HEK293 (cell line): ENCODE data around the gene TOM1L2.

Experiments used
- CTCF ChIA-PET: fragments of 350-600 bp; formaldehyde crosslinking; extraction: SDS; loops from one replicate; lab custom pipeline; 2021; ENCODE audit warnings: antibody characterized with exemption; lab: Yijun Ruan, JAX
- POLR2A ChIA-PET: fragments of 300-600 bp; formaldehyde crosslinking; extraction: SDS; loops from one replicate; lab custom pipeline; 2020; ENCODE audit warnings: antibody characterized with exemption, inconsistent platforms; lab: Yijun Ruan, JAX
- H3K27ac ChIP-seq: fragments of 200-500 bp; sonication (Bioruptor generic); 2 replicates; pipeline ENCODE4 v1.5.1; 2014; ENCODE audit warnings: low read depth, low read length, control low read depth, inconsistent platforms; ENCODE audit errors: extremely low read depth
- H3K36me3 ChIP-seq, 2 experiments: fragments of 200-500 bp in 1 of 2; sonication (Bioruptor generic) in 1 of 2; 1 replicate in 1 of 2; 2 replicates in 1 of 2; pipeline ENCODE4 v1.5.1; 2014 to 2017; ENCODE audit warnings: inconsistent platforms in 2 of 2, low read length in 2 of 2; ENCODE audit not compliant: control insufficient read depth in 2 of 2, insufficient read depth in 1 of 2
- H3K4me1 ChIP-seq: fragments of 200-500 bp; sonication (Bioruptor generic); 2 replicates; pipeline ENCODE4 v1.5.1; 2014; ENCODE audit warnings: mild to moderate bottlenecking, low read length, inconsistent platforms; ENCODE audit not compliant: control insufficient read depth, insufficient read depth
- H3K4me3 ChIP-seq: 2 replicates; pipeline ENCODE4 v1.5.1; 2011; ENCODE audit warnings: low read depth, mild to moderate bottlenecking, control low read depth, low read length, moderate library complexity
- H3K9me3 ChIP-seq: fragments of 200-500 bp; sonication (Bioruptor generic); 2 replicates; pipeline ENCODE4 v1.5.1; 2014; ENCODE audit warnings: low read depth, low read length, inconsistent platforms; ENCODE audit not compliant: control insufficient read depth, insufficient read depth
- HOXD13 ChIP-seq: sonication (generic); formaldehyde crosslinking; IDR thresholded peaks from 2 replicates; pipeline ENCODE4 v1.8.0; 2022; ENCODE audit warnings: missing genetic modification reagents, borderline replicate concordance
- IKZF3 ChIP-seq: fragments of 450-650 bp; IDR thresholded peaks from 2 replicates; pipeline ENCODE4 v1.5.0; 2018; ENCODE audit warnings: missing biosample characterization, mild to moderate bottlenecking, missing genetic modification characterization, moderate library complexity
- KLF1 ChIP-seq: fragments of 450-650 bp; formaldehyde crosslinking; IDR thresholded peaks from 2 replicates; pipeline ENCODE4 v1.5.1; 2016; ENCODE audit warnings: missing biosample characterization, missing genetic modification characterization
- KLF17 ChIP-seq: fragments of 450-650 bp; formaldehyde crosslinking; IDR thresholded peaks from 2 replicates; pipeline ENCODE4 v1.5.1; 2016; ENCODE audit warnings: missing biosample characterization, missing genetic modification characterization
- SP3 ChIP-seq: fragments of 450-650 bp; formaldehyde crosslinking; IDR thresholded peaks from 2 replicates; pipeline ENCODE4 v1.5.1; 2016; ENCODE audit warnings: missing biosample characterization, missing genetic modification characterization
- SP7 ChIP-seq: fragments of 450-650 bp; formaldehyde crosslinking; IDR thresholded peaks from 2 replicates; pipeline ENCODE4 v1.5.1; 2016; ENCODE audit warnings: missing biosample characterization, missing genetic modification characterization
- WT1 ChIP-seq: fragments of 450-650 bp; formaldehyde crosslinking; IDR thresholded peaks from 2 replicates; pipeline ENCODE4 v1.5.1; 2016; ENCODE audit warnings: missing biosample characterization, missing genetic modification characterization
- ZBTB17 ChIP-seq: fragments of 450-650 bp; formaldehyde crosslinking; IDR thresholded peaks from 2 replicates; pipeline ENCODE4 v1.5.1; 2016; ENCODE audit warnings: missing biosample characterization, missing genetic modification characterization
- ZBTB8A ChIP-seq: fragments of 450-650 bp; formaldehyde crosslinking; IDR thresholded peaks from 2 replicates; pipeline ENCODE4 v1.5.1; 2016; ENCODE audit warnings: missing biosample characterization, missing genetic modification characterization
- ZEB2 ChIP-seq: fragments of 450-650 bp; formaldehyde crosslinking; IDR thresholded peaks from 2 replicates; pipeline ENCODE4 v1.5.1; 2016; ENCODE audit warnings: missing biosample characterization, missing genetic modification characterization
- ZFP3 ChIP-seq: fragments of 450-650 bp; formaldehyde crosslinking; IDR thresholded peaks from 2 replicates; pipeline ENCODE4 v1.5.1; 2016; ENCODE audit warnings: low read depth, missing biosample characterization, missing genetic modification characterization
- ZFP69B ChIP-seq: fragments of 450-650 bp; formaldehyde crosslinking; IDR thresholded peaks from 2 replicates; pipeline ENCODE4 v1.5.1; 2016; ENCODE audit warnings: missing biosample characterization, missing genetic modification characterization
- ZNF19 ChIP-seq: fragments of 450-650 bp; formaldehyde crosslinking; IDR thresholded peaks from 2 replicates; pipeline ENCODE4; 2016; ENCODE audit warnings: missing biosample characterization, missing genetic modification characterization, low read depth
- ZNF24 ChIP-seq: fragments of 450-650 bp; formaldehyde crosslinking; IDR thresholded peaks from 2 replicates; pipeline ENCODE4 v1.5.1; 2016; ENCODE audit warnings: missing biosample characterization, missing genetic modification characterization
- ZNF335 ChIP-seq: fragments of 450-650 bp; formaldehyde crosslinking; conservative IDR thresholded peaks from 2 replicates; pipeline ENCODE4 v1.5.1; 2016; ENCODE audit warnings: missing biosample characterization, missing genetic modification characterization
- ZNF366 ChIP-seq: fragments of 450-650 bp; formaldehyde crosslinking; conservative IDR thresholded peaks from 2 replicates; pipeline ENCODE4 v1.5.1; 2016; ENCODE audit warnings: missing biosample characterization, missing genetic modification characterization
- ZNF398 ChIP-seq: fragments of 450-650 bp; formaldehyde crosslinking; IDR thresholded peaks from 2 replicates; pipeline ENCODE4 v1.5.1; 2017; ENCODE audit warnings: missing biosample characterization, missing genetic modification characterization
- ZNF513 ChIP-seq: fragments of 450-650 bp; IDR thresholded peaks from 2 replicates; pipeline ENCODE4 v1.5.1; 2018; ENCODE audit warnings: missing biosample characterization, missing genetic modification characterization
- ZNF521 ChIP-seq: fragments of 450-650 bp; formaldehyde crosslinking; IDR thresholded peaks from 2 replicates; pipeline ENCODE4 v1.5.1; 2017; ENCODE audit warnings: missing biosample characterization, mild to moderate bottlenecking, missing genetic modification characterization
- ZNF558 ChIP-seq: fragments of 450-650 bp; formaldehyde crosslinking; IDR thresholded peaks from 2 replicates; pipeline ENCODE4 v1.5.1; 2016; ENCODE audit warnings: missing biosample characterization, missing genetic modification characterization
- ZNF629 ChIP-seq: fragments of 450-650 bp; formaldehyde crosslinking; IDR thresholded peaks from 2 replicates; pipeline ENCODE4 v1.5.1; 2017; ENCODE audit warnings: missing biosample characterization, missing genetic modification characterization
- ZNF692 ChIP-seq: fragments of 450-650 bp; formaldehyde crosslinking; IDR thresholded peaks from 2 replicates; pipeline ENCODE4 v1.5.1; 2016; ENCODE audit warnings: missing biosample characterization, missing genetic modification characterization
- ZNF747 ChIP-seq: fragments of 450-650 bp; formaldehyde crosslinking; IDR thresholded peaks from 2 replicates; pipeline ENCODE4 v1.5.1; 2016; ENCODE audit warnings: missing biosample characterization, missing genetic modification characterization
- ZNF76 ChIP-seq: fragments of 450-650 bp; formaldehyde crosslinking; IDR thresholded peaks from 2 replicates; pipeline ENCODE4; 2016; ENCODE audit warnings: low read depth, missing biosample characterization, missing genetic modification characterization, borderline replicate concordance
- TF ChIP-seq, protein P1 (sequence below): fragments of 450-650 bp; formaldehyde crosslinking; IDR thresholded peaks from 2 replicates; pipeline ENCODE4 v1.5.1; 2016; ENCODE audit warnings: missing biosample characterization, missing genetic modification characterization
- TF ChIP-seq, protein P2 (sequence below): fragments of 450-650 bp; formaldehyde crosslinking; IDR thresholded peaks from 2 replicates; pipeline ENCODE4 v1.5.1; 2016; ENCODE audit warnings: missing biosample characterization, missing genetic modification characterization, low read depth

The TOM1L2 gene

GRCh38 chr17:17837380-17837821 is 134.8 kb downstream of the TOM1L2 start:
- no peak overlapping the region for H3K4me3 ChIP-seq
- no peaks in the 10 kb centered on the region; a peak in 1 of 3 replicates for H3K36me3 ChIP-seq
- TF ChIP-seq ZNF366 (tag by site-specific recombination) (no peak), ZNF19 (tag by site-specific recombination) (no peak), ZNF558 (tag by site-specific recombination) (0 out of 2 replicates have a peak, but pooled peaks have one; percentile 50), ZFP69B (tag by site-specific recombination) (peak; percentile 95), ZNF24 (tag by site-specific recombination) (peak; percentile 24; the same call in 1 of the 2 replicates), SP3 (tag by site-specific recombination) (peak; percentile 46; the same call in 1 of the 2 replicates), ZNF76 (tag by site-specific recombination) (peak; percentile 37; the same call in 1 of the 2 replicates), WT1 (tag by site-specific recombination) (peak; percentile 69), ZNF521 (no peak), KLF1 (tag by site-specific recombination) (peak; percentile 29; the same call in 1 of the 2 replicates), ZNF692 (tag by site-specific recombination) (peak; percentile 91), ZEB2 (peak; percentile 30; the same call in 1 of the 2 replicates), HOXD13 (CRISPR knock-in tag) (no peak), ZNF335 (tag by site-specific recombination) (peak; percentile 21; the same call in 1 of the 2 replicates), ZNF513 (tag by site-specific recombination) (peak; percentile 5; the same call in 1 of the 2 replicates), IKZF3 (tag by site-specific recombination) (peak; percentile 67), SP7 (no peak; the same call in 1 of the 2 replicates), ZBTB17 (tag by site-specific recombination) (0 out of 2 replicates have a peak, but pooled peaks have one; percentile 48), ZNF747 (no peak), ZBTB8A (no peak), ZFP3 (tag by site-specific recombination) (no peak), KLF17 (tag by site-specific recombination) (peak; percentile 33; the same call in 1 of the 2 replicates), ZNF398 (tag by site-specific recombination) (peak; percentile 61), ZNF629 (tag by site-specific recombination) (peak; percentile 56; the same call in 1 of the 2 replicates)
- TF ChIP-seq, protein P1, sequence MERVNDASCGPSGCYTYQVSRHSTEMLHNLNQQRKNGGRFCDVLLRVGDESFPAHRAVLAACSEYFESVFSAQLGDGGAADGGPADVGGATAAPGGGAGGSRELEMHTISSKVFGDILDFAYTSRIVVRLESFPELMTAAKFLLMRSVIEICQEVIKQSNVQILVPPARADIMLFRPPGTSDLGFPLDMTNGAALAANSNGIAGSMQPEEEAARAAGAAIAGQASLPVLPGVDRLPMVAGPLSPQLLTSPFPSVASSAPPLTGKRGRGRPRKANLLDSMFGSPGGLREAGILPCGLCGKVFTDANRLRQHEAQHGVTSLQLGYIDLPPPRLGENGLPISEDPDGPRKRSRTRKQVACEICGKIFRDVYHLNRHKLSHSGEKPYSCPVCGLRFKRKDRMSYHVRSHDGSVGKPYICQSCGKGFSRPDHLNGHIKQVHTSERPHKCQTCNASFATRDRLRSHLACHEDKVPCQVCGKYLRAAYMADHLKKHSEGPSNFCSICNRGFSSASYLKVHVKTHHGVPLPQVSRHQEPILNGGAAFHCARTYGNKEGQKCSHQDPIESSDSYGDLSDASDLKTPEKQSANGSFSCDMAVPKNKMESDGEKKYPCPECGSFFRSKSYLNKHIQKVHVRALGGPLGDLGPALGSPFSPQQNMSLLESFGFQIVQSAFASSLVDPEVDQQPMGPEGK (tag by site-specific recombination), result peak; percentile 61; the same call in 1 of the 2 replicates
- TF ChIP-seq, protein P2, sequence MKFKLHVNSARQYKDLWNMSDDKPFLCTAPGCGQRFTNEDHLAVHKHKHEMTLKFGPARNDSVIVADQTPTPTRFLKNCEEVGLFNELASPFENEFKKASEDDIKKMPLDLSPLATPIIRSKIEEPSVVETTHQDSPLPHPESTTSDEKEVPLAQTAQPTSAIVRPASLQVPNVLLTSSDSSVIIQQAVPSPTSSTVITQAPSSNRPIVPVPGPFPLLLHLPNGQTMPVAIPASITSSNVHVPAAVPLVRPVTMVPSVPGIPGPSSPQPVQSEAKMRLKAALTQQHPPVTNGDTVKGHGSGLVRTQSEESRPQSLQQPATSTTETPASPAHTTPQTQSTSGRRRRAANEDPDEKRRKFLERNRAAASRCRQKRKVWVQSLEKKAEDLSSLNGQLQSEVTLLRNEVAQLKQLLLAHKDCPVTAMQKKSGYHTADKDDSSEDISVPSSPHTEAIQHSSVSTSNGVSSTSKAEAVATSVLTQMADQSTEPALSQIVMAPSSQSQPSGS (tag by site-specific recombination), result peak; percentile 51; the same call in 1 of the 2 replicates
- CTCF ChIA-PET, result interaction anchor here (0.8 to 3.6 kb wide), 7 partner anchors 16 to 135 kb away, joined by 3 to 17 read pairs (median 4); partner anchors contain the start of genes DRC3 and TOM1L2
- POLR2A ChIA-PET, result interaction anchor here (0.8 to 4.2 kb wide), 8 partner anchors 14 to 148 kb away, joined by 3 to 181 read pairs (median 6); no protein-coding TSS in a partner anchor
- H3K27ac ChIP-seq, result peak overlapping the region; percentile 99
- H3K4me1 ChIP-seq, result peaks cover 34% of the 10 kb centered on the region
- no peaks in the 10 kb centered on the region for H3K9me3 ChIP-seq
